GM12878 (cell line): ENCODE data around the gene CD3G. TPM values are rescaled to one million over a fixed set of nuclear protein-coding genes. Genes with fewer than 3 reads are reported as not detected.

ENCODE experiments used
- ATAC-seq: fragments of 200-7000 bp; cut with Tn5 transposase; 3 replicates; pipeline ENCODE4 v1.9.1; 2020; ENCODE audit warnings: mild to moderate bottlenecking, moderate library complexity
- BruUV-seq: library from RNA; stranded (reverse); fragments of 400-500 nt; replicated peaks from 2 replicates; lab custom pipeline; 2021; lab: Mats Ljungman, UMichigan
- CTCF ChIA-PET: fragments of 300-600 bp; sonication (Branson Sonifier 250); formaldehyde crosslinking; extraction: SDS; loops from one replicate; lab custom pipeline; 2021; ENCODE audit warnings: inconsistent platforms; lab: Yijun Ruan, JAX
- POLR2A ChIA-PET: fragments of 350-600 bp; formaldehyde crosslinking; extraction: SDS; loops from one replicate; lab custom pipeline; 2021; ENCODE audit warnings: inconsistent platforms; lab: Charles Lee
- RAD21 ChIA-PET: fragments of 300-600 bp; sonication (Branson Sonifier 250); formaldehyde crosslinking; loops from one replicate; lab custom pipeline; 2023; ENCODE audit warnings: antibody characterized with exemption; ENCODE audit not compliant: unreplicated experiment; lab: Charles Lee
- SMC1A ChIA-PET: fragments of 300-600 bp; sonication (Branson Sonifier 250); formaldehyde crosslinking; loops from one replicate; lab custom pipeline; 2023; ENCODE audit not compliant: unreplicated experiment, uncharacterized antibody; lab: Charles Lee
- DNase-seq: peaks from one replicate; pipeline ENCODE4 v3.0.0-alpha.2; 2011; ENCODE audit warnings: low read depth, low spot score
- FAIRE-seq: peaks from 3 replicates; lab custom pipeline; 2011; peaks lifted over from hg19 to GRCh38; lab: Jason Lieb, UNC
- H2AFZ ChIP-seq: 2 replicates; pipeline ENCODE4 v1.6.0; 2011; ENCODE audit warnings: low read depth, low read length, control low read depth; ENCODE audit not compliant: control insufficient read depth
- H3K27ac ChIP-seq: 2 replicates; pipeline ENCODE4 v1.5.1; 2011; ENCODE audit warnings: control low read depth; ENCODE audit not compliant: control insufficient read depth, insufficient read depth
- H3K27me3 ChIP-seq, 2 experiments: replicated peaks in 1 of 2; 2 replicates each; pipeline versions ENCODE4 v1.6.0 to v1.6.1; 2011; ENCODE audit warnings: low read length in 1 of 2; ENCODE audit not compliant: control insufficient read depth in 2 of 2, insufficient read depth in 2 of 2
- H3K36me3 ChIP-seq, 2 experiments: 2 replicates each; pipeline ENCODE4 v1.5.1; 2011; ENCODE audit warnings: low read length in 1 of 2; ENCODE audit not compliant: control insufficient read depth in 2 of 2, insufficient read depth in 2 of 2
- H3K4me1 ChIP-seq: 2 replicates; pipeline ENCODE4 v1.6.1; 2011; ENCODE audit warnings: mild to moderate bottlenecking, low read length, moderate library complexity, mixed read lengths; ENCODE audit not compliant: control insufficient read depth, insufficient read depth
- H3K4me2 ChIP-seq: 2 replicates; pipeline ENCODE4 v1.6.0; 2011; ENCODE audit warnings: control low read depth; ENCODE audit not compliant: control insufficient read depth, insufficient read depth
- H3K4me3 ChIP-seq: fragments of 200-600 bp; sonication (generic); 2 replicates; pipeline ENCODE4 v1.5.1; 2016
- H3K79me2 ChIP-seq: 2 replicates; pipeline ENCODE4 v1.6.0; 2011; ENCODE audit warnings: low read length; ENCODE audit not compliant: control insufficient read depth, insufficient read depth
- H3K9ac ChIP-seq: 2 replicates; pipeline ENCODE4 v1.8.0; 2011; ENCODE audit warnings: low read length, control low read depth, mixed read lengths; ENCODE audit not compliant: control insufficient read depth, insufficient read depth
- H3K9me3 ChIP-seq: replicated peaks from 3 replicates; pipeline ENCODE4 v1.5.1; 2011; ENCODE audit warnings: mild to moderate bottlenecking, low read length; ENCODE audit not compliant: control insufficient read depth, insufficient read depth
- H4K20me1 ChIP-seq: 2 replicates; pipeline ENCODE4 v1.6.0; 2011; ENCODE audit not compliant: control insufficient read depth, insufficient read depth
- CHD2 ChIP-seq: IDR thresholded peaks from 2 replicates; pipeline ENCODE4 v1.6.1; 2011; ENCODE audit warnings: low read depth, low read length, improper control_type of control experiment, borderline replicate concordance
- CREB1 ChIP-seq: IDR thresholded peaks from 2 replicates; pipeline ENCODE4 v1.6.1; 2012; ENCODE audit warnings: low read depth, mild to moderate bottlenecking, inconsistent platforms
- GABPA ChIP-seq: IDR thresholded peaks from 2 replicates; pipeline ENCODE4 v1.6.1; 2014; ENCODE audit warnings: antibody characterized with exemption, low read depth, mild to moderate bottlenecking, inconsistent platforms
- JUND ChIP-seq: IDR thresholded peaks from 2 replicates; pipeline ENCODE4 v1.6.1; 2012; ENCODE audit warnings: low read depth, mild to moderate bottlenecking, low read length, improper control_type of control experiment, moderate library complexity
- NFXL1 ChIP-seq: fragments of 450-650 bp; IDR thresholded peaks from 2 replicates; pipeline ENCODE4 v1.6.1; 2017; ENCODE audit warnings: antibody characterized with exemption, mild to moderate bottlenecking, borderline replicate concordance
- NR2C1 ChIP-seq: fragments of 450-650 bp; IDR thresholded peaks from 2 replicates; pipeline ENCODE4 v1.6.1; 2017; ENCODE audit warnings: antibody characterized with exemption, mild to moderate bottlenecking, moderate library complexity
- PKNOX1 ChIP-seq: fragments of 450-650 bp; IDR thresholded peaks from 2 replicates; pipeline ENCODE4 v1.6.1; 2016; ENCODE audit warnings: mild to moderate bottlenecking
- RELA ChIP-seq: fragments of 450-650 bp; IDR thresholded peaks from 2 replicates; pipeline ENCODE4 v1.8.0; 2014; ENCODE audit warnings: borderline replicate concordance; ENCODE audit not compliant: partially characterized antibody
- SREBF1 ChIP-seq: IDR thresholded peaks from 2 replicates; pipeline ENCODE4 v1.6.1; 2012; ENCODE audit warnings: mild to moderate bottlenecking, low read length
- STAT1 ChIP-seq: fragments of 450-650 bp; conservative IDR thresholded peaks from 2 replicates; pipeline ENCODE4 v1.6.1; 2014; ENCODE audit warnings: antibody characterized with exemption, mild to moderate bottlenecking
- WGBS: methylation state at CpG from one replicate; pipeline ENCODE4 v1.1.6; 2016; ENCODE audit warnings: low lambda C conversion rate; ENCODE audit not compliant: insufficient replicate concordance, insufficient coverage; ENCODE audit errors: missing lambda C conversion rate; 5-methylcytosine and 5-hydroxymethylcytosine counted together
- in situ Hi-C: fragments of 300-500 bp; cut with MboI; formaldehyde crosslinking; loops from 9 replicates; pipeline ENCODE4 v1.14.3; 2018; ENCODE audit warnings: mixed read lengths
- intact Hi-C: fragments of 100-400 bp; cut with micrococcal nuclease; formaldehyde crosslinking; loops from one replicate; pipeline ENCODE4 v1.14.2; 2022; ENCODE audit not compliant: unreplicated experiment
- polyA plus RNA-seq, 11 experiments: library from polyadenylated mRNA; depleted of rRNA in 4 of 11; unstranded in 6 of 11; stranded (reverse) in 5 of 11; fragments of >200 nt; fragmentation: Nextera tagmentation in 4 of 11; fragmentation: Illumina TruSeq in 1 of 11; extraction: Ambion mirVana in 4 of 11; extraction: Trizol in 1 of 11; gene quantifications; 1 replicate in 1 of 11; 2 replicates in 10 of 11; pipeline versions ENCODE4 v1.2.1 to v1.2.3, GENCODE V29; 2011 to 2016; ENCODE audit warnings: inconsistent platforms in 2 of 11, missing spikeins in 2 of 11, low read depth in 1 of 11
- total RNA-seq, 4 experiments: library from RNA; depleted of rRNA in 3 of 4; stranded (reverse); fragments of >200 nt in 3 of 4; fragmentation: Illumina TruSeq in 1 of 4; extraction: Trizol in 1 of 4; gene quantifications; 2 replicates each; pipeline versions ENCODE4 v1.2.1 to v1.2.3, GENCODE V29; 2013 to 2021

CD3G gene
- total and polyA plus RNA-seq, 10 of the 15 experiments (the other 5 are each of a cell fraction or from before 2014, with no cell fraction given) = 0.10 to 0.16 (median 0.13) TPM; not detected in 7

- CTCF ChIA-PET = interaction anchor here (0.8 to 2.1 kb wide), 2 partner anchors 10 to 12 kb away, joined by 4 to 10 read pairs; no protein-coding TSS in a partner anchor
- in situ Hi-C loops = loop anchor here (25.0 kb wide), 1 partner anchor 113 kb away; no protein-coding TSS in a partner anchor
- ATAC-seq = no peak
Observed at GRCh38 chr11:118374729-118375128, 30.6 kb downstream of the CD3G start.

More at GRCh38 chr11:118374729-118375128, 30.6 kb downstream of the CD3G start:
- intact Hi-C loops = no loop called here
- FAIRE-seq (no peak), DNase-seq (no peak)
- Histone ChIP-seq H3K36me3 (peaks cover 10 to 27% of the 10 kb centered on the region in 2 experiments), H3K4me3 (no peak overlapping the region), H3K4me2 (no peak overlapping the region), H4K20me1 (no peaks in the 10 kb centered on the region), H3K9me3 (no peaks in the 10 kb centered on the region), H3K4me1 (no peaks in the 10 kb centered on the region), H2AFZ (no peak overlapping the region), H3K79me2 (no peaks in the 10 kb centered on the region), H3K27me3 (no peaks in the 10 kb centered on the region), H3K9ac (no peak overlapping the region), H3K27ac (no peak overlapping the region)
- SMC1A ChIA-PET = interaction anchor here (0.9 to 1.3 kb wide), 3 partner anchors 13 to 17 kb away, joined by 3 to 4 read pairs (median 3); no protein-coding TSS in a partner anchor
- POLR2A ChIA-PET = no interaction called here
- 95% methylated on average over 3 of the region's 3 CpGs for WGBS
- RAD21 ChIA-PET = interaction anchor here (0.7 kb wide), 1 partner anchor 11 kb away, joined by 3 read pairs; no protein-coding TSS in a partner anchor
- TF ChIP-seq SREBF1 (no peak), NFXL1 (no peak), STAT1 (no peak), PKNOX1 (no peak), GABPA (no peak), CHD2 (no peak), NR2C1 (no peak), JUND (no peak), RELA (no peak), CREB1 (no peak)
- no TSS peak for BruUV-seq
